Cardiac fibroblast (primary cell): ENCODE data around the gene TSPAN31.

ENCODE experiments used
- DNase-seq, 2 donors: peaks; one replicate each; pipeline versions ENCODE4 v3.0.0 to v3.0.0-alpha.2; 2010; ENCODE audit warnings: low read depth in 2 of 2
- H3K4me3 ChIP-seq, 2 donors: replicated peaks in 1 of 2; 1 replicate in 1 of 2; 2 replicates in 1 of 2; pipeline ENCODE4 v1.5.1; 2011; ENCODE audit warnings: low read depth in 2 of 2, low read length in 2 of 2, mild to moderate bottlenecking in 2 of 2, moderate library complexity in 1 of 2
- CTCF ChIP-seq: IDR thresholded peaks from one replicate; pipeline ENCODE4 v1.5.1; 2011; ENCODE audit warnings: low read depth, mild to moderate bottlenecking, low read length, inconsistent platforms

Gene TSPAN31

DNA sequence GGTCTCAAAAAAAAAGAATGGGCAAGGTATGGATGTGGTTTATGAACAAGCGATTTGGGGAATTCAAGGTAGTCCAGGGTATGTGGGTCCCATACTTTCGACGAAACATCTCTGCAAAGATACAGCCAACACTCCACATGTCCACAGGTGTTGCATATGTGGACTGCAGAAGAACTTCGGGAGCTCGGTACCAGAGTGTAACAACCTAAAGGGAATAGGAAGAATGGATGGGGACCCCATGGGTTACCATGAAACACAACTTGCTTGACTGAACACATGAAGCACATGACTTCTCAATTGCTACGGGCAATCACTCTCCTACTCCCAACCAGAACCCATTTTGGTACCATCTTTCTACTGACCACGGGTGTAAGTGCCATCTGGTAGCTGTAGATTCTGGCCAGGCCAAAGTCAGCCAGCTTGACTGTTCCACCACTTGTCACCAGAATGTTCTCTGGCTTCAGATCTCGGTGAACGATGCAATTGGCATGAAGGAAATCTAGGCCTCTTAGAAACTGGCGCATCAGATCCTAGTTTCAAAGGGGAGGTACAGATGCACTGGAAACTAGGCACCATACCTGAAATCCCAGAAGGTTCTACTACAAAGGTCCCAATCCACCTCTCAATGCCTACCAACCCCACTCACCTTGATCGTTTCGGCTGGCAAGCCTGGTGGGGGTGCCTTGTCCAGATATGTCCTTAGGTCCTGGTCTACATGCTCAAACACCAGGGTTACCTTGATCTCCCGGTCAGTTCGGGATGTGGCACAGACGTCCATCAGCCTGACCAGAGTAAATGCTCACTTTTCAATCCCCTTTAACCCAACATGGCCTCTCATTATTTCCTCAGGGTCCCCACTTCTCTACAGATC lies 6.0 kb downstream of the TSPAN31 start:
- no peak for TF ChIP-seq CTCF
- H3K4me3 ChIP-seq, result peak overlapping the region; percentile 81 to 88
- no peak for DNase-seq

DNA sequence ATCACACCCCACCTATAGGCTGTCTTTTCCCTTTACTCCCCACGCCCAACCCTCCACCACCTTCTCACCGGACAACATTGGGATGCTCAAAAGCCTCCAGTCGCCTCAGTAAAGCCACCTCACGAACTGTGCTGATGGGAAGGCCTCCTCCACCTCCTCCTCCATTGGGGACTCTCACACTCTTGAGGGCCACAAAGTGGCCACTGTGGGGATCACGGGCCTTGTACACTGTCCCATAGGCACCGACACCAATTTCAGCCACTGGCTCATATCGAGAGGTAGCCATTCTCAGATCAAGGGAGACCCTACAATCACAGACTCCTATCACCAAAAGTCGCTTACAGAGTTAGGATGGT lies 6.6 kb downstream of the TSPAN31 start:
- no peak for TF ChIP-seq CTCF
- H3K4me3 ChIP-seq, result peak overlapping the region; percentile 81 to 88
- DNase-seq, result no peak

- peak; percentile 100 for DNase-seq
- H3K4me3 ChIP-seq, result peak within 1 kb of the TSS; percentile 81 to 88
- TF ChIP-seq CTCF, result no peak
Measured at GRCh38 chr12:57751788-57752667, 7.2 kb downstream of the TSPAN31 start, which contains the start of gene CDK4. Gene CDK4 (minus strand): TSS chr12:57752310. CDS start chr12:57751717, 593 bp downstream.

DNA sequence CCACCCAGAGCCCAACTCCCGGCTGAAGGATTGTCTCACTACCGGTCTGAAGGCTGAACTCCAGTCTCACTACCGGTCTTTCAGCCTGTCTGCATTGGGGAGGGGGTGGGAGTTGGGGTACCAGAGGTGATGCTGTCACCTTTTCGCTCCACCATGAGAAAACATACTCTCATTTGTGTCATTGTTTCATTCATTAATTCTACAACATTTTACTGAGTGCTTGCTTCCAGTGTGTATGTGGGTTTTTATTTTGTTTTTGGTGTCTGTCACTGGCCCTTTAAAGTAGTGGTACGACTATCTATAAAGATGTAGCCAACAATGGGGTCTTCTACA lies 7.8 kb downstream of the TSPAN31 start:
- TF ChIP-seq CTCF, result no peak
- no peak for DNase-seq
- peak overlapping the region in 1 of 2 donors; percentile 43 for H3K4me3 ChIP-seq

GRCh38 chr12:57753756-57754337 lies 9.0 kb downstream of the TSPAN31 start:
- no peak overlapping the region for H3K4me3 ChIP-seq
- DNase-seq, result no peak
- no peak for TF ChIP-seq CTCF

DNA sequence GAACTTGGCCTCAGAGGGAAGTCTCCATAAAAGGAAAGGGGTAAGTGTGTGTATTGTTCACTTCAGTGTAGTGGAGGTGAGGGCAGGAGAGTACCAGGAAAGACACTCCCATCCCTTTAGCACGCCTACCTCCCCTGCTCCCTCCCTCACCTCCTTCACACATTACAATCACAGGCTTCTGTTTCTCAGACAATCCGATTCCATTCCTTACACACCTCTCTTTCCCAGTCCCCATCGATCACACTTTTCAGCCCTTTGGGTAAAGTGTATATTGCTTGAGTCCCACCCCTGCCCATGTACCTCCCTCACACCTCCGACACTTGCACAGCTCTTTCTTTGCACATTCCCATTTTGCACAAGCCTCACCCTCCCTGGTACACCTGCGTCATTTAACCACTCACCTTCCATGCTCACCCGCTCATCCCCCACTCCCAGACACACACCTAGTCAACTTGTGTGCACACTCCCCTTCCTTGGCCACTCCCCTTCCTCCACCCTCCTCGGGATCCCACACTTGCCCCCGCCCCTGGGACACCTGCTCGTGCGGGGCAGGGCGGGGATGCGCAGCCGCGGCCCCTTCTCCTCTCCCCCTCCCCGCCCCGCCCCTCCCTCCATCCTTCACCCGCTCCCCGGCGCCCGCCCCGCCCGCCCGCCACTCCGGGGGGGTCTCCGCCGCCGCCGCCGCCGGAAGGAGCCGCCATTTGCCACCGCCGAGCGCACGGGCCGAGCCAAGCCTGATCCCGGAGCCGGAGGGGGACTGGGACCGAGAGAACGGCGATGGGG lies 9.8 kb downstream of the TSPAN31 start, which contains the start of gene MARCHF9:
Gene MARCHF9, plus strand, starts transcription at position 693 of the 783 bp plus-strand sequence. CDS start 426 bp downstream, outside the sequence.
- H3K4me3 ChIP-seq, result peak within 1 kb of the TSS; percentile 40 to 49
- no peak for TF ChIP-seq CTCF
- DNase-seq, result no peak
